ENCODE data around the gene KLHL24.

DNA sequence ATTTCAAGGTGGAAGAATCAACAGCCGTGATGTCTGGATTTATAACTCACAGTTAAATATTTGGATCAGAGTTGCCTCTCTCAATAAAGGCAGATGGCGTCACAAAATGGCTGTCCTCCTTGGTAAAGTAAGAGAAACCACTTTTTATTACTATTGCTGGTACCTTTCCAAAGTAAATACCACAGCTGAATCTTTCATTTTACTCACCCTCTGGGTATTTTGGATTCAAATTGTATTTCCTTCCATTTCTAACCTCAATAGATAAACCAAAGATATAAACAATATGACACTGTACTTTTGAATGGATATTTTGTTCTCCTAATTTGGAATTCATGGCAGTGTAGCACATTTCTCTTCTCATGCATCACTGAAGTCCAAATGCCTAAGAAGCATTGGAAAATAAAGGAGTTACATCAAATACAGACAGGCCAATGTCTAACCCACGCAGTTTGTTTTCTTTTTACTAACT is 29.5 kb downstream of the KLHL24 start:
- TF ChIP-seq POLR2A (IDR thresholded peaks at IDR 0.05) (no peak), POLR2AphosphoS5 (IDR thresholded peaks at IDR 0.05) (peak; percentile 29)
